GM18868 (cell line): ENCODE results near the gene TMEM167A.
"Not testable (repeated sequence)": the region's sequence is repeated elsewhere in the genome, so short reads cannot be mapped to it uniquely, and the experiment has no call there.

Source experiments
- ATAC-seq: cut with Tn5 transposase; IDR thresholded peaks from one replicate; pipeline ENCODE4 v1.9.1; 2021; ENCODE audit warnings: mild to moderate bottlenecking, moderate library complexity; ENCODE audit not compliant: unreplicated experiment

Gene TMEM167A

GRCh38 chr5:83092619-83093018, 15.4 kb upstream of the TMEM167A start:
- no peak for ATAC-seq

DNA sequence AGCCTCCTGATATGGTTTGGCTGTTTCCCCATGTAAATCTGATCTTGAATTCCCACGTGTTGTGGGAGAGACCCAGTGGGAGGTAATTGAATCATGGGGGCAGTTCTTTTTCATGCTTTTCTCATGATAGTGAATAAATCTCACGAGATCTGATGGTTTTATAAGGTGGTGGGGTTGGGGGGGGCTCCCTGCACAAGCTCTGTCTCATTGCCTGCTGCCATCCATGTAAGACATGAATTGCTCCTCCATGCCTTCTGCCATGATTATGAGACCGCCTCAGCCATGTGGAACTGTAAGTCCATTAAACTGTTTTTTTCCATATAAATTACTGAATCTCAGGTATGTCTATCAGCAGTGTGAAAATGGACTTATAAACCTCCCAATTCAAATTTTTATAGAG, 13.0 kb upstream of the TMEM167A start:
- no peak for ATAC-seq

- no peak for ATAC-seq
Measured at GRCh38 chr5:83085106-83085505, 7.9 kb upstream of the TMEM167A start.

DNA sequence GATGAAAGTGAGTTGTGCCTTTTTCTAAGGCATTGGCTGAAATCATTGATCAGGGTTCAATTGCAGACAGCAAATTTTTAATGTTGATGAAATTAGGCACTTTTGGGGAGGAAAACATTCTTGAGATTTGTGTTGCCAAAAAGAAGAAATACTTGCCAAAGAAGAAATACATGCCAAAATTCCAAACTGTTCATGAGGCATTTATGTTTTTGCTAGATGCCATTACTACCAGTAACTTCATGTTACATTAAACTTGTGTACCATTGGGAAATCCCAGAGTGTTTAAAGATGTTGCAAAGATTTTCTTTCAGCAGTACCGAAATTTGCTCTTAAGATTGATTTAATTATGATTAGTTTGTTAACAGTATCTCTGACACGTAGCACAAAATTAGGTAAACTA, 7.1 kb upstream of the TMEM167A start:
- no peak for ATAC-seq

- no peak for ATAC-seq
Measured at GRCh38 chr5:83082750-83083149, 5.6 kb upstream of the TMEM167A start.

GRCh38 chr5:83077662-83078261, 568 bp upstream of the TMEM167A start:
- ATAC-seq = peak; percentile 7

GRCh38 chr5:83072966-83073365, 4.2 kb downstream of the TMEM167A start:
- ATAC-seq = no peak

- ATAC-seq = no peak
Measured at GRCh38 chr5:83071286-83072051, 5.7 kb downstream of the TMEM167A start.

DNA sequence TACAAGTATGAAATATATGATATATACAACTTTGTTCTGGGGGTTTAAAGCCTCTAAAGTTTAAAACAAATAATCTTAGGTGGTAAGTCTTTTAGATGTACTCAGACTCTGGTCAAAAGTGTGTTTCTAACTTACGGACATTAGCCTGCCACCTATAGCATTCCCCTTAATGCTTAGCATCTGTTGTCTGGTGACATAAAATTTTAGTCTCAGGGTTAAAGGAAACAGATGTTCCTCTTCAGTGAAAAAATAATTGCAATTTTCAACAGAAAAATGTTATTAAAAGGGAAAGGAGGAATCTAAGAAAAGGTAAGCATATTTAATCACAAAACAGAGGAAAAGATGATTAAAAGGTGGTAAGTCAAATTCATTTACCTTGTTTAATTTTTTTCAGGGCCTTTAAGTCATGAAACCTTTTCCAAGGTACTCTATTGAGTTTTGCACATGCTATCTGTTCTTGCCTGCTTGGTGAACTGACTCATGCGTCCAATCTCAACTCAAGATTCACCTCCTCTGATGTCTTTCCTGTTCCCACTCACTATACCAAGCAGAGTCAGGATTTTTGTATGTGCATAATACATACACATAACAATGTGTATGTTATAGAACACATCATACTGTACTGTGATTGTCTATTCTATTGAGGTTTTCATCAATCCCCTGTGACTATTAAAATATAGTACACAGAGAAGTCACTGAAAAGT, 7.9 kb downstream of the TMEM167A start:
- ATAC-seq = no peak

DNA sequence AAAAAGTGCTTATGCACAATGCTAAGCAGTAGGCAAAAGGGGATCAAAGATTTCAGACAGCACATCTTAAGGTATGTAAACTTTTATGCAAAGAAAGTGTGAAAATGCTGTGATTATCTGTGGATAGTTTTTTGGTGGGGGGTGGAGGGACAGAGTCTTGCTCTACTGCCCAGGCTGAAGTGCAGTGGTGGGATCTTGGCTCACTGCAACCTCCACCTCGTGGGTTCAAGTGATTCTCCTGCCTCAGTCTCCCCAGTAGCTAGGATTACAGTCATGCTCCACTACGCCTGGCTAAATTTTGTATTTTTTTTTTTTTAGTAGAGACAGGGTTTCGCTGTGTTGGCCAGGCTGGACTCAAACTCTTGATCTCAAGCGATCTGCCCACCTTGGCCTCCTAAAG, 9.8 kb downstream of the TMEM167A start:
- not testable (repeated sequence) for ATAC-seq

DNA sequence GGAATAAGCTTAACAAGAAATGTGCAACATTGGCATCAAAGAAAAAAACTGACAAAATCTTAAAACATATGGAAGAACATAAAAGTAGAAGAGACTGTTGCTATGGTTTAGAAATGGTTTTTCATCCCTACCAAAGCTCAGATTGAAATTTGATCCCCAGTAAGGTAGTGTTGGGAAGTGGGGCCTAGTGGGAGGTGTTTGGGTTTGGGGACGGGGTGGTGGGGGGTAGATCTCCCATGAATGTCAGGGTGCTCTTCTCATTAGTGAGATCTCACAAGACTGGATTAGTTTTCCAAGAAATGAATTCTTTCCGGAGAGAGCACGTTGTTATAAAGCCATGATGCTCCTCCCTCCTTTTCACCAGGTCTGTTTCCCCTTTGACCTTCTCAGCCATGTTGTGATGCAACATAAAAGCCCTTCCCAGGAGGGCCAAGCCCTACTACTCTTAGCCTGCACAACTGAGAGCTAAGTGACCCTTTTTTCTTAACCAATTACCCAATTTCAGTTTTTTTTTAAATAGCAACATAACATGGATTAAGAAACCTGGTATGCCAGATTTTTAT, 10.6 kb downstream of the TMEM167A start:
- no peak for ATAC-seq

DNA sequence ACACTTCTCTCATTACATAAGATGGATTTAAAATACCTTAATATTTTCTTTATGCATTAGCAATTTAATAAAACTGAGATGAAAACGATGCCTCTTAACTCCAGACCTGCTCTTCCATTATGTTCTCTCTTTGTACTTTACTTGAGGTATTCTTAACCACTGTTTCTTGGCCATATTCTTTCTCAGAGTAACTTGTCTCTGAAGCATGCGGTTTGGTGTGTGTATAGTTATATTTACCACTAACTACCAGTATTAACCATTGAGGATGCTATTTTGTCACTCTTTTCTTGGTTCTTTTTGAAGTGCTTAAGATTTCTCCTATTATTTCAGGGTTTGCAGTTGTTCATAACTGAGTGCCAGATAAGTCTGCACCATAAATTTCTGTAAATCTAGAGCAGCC, 17.9 kb downstream of the TMEM167A start:
- ATAC-seq = no peak

DNA sequence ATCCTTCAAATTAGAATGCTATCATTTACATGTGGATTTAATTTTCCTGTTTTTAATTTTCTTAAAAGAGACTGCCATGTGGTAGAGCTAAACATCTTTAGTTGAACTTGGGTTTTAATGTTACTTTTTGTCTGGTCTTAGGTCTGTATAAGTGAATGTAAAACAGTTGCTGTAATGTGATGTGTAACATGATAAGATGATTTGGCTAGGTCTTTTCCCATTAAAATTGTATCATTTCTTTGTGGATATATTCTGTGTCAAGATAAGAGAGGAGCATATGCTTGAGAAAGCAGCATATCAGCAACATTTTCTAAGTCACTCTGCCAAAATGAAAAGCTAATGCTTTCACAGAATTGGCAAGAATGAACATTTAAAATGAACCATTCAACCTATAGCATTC, 18.5 kb downstream of the TMEM167A start:
- no peak for ATAC-seq

GRCh38 chr5:83055166-83055565, 22.0 kb downstream of the TMEM167A start:
- ATAC-seq = no peak

GRCh38 chr5:83050723-83051340, 26.4 kb downstream of the TMEM167A start:
- no peak for ATAC-seq

DNA sequence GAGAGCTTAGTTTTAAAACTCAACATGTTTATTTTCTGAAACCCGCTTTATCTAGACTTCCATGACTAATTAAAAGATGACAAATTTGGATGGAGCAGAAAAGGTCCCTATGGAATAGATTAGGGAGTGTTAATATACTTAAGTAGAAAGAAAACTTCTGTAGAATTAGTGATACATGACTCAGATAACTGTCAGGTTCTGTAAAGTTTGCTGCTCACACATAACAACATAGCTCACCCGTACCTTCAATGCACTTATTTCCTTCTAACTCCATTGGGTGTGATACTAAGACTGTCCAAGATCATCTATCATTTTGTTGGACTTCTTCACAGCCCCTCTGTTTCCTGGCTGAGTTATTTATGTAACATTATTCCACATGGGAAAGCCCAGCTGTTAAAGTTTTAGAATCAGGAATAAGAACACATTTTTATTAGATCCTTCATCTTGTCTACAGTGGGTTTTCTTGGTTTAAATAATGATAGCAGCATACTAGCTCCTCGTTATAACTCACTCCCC, 27.8 kb downstream of the TMEM167A start:
- ATAC-seq = no peak

DNA sequence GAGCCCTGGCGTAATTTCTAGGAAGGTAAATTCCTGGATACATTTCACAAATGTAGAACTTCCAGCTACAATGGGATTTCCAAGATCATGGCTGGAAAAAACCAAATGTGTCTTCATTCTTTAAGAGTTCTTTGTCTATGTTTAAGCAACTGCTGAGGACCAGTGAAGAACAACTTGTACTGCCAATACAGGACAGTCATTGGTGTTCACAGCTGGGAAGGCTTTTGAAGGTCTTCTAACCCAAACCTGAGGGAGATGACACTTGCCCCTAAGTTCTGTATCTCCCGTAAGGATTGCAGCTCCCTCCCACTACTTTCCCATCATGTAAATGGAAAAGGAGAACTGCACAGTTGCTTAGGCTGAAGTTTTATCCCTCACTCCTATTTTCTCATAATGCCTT, 28.4 kb downstream of the TMEM167A start:
- ATAC-seq = no peak

DNA sequence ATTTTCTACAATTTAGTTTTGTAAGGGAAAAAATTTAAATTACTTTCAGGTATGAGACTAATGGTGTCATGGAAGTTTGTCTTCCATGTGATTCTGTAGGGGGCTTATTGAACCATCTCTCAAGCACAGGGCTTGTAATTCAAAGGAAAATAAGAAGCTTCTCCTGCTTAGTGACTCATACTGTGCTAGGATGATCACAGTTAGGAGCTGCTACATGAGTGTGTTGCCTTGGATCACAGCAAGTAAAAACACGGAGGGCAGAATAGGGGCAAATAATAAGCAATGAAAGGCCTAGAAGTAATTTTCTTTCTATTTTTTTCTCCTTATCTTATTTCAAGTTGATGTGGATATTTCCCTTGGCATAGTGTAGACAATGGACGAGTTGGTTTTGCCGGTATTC, 28.9 kb downstream of the TMEM167A start:
- ATAC-seq = no peak

- no peak for ATAC-seq
Measured at GRCh38 chr5:83044926-83045325, 32.3 kb downstream of the TMEM167A start.

GRCh38 chr5:83042507-83042906, 34.7 kb downstream of the TMEM167A start:
- ATAC-seq = no peak

GRCh38 chr5:83038924-83039323, 38.3 kb downstream of the TMEM167A start:
- ATAC-seq = no peak
